ENCODE data around the gene PPM1H.
"Not testable (repeated sequence)": the region's sequence is repeated elsewhere in the genome, so short reads cannot be mapped to it uniquely, and the experiment has no call there.

Gene PPM1H

GRCh38 chr12:62732861-62733427, 202.0 kb downstream of the PPM1H start:
- peak; percentile 79 for DNase-seq (ENCODE audit: low spot score)

GRCh38 chr12:62731055-62731820, 203.7 kb downstream of the PPM1H start:
- peak; percentile 43 for DNase-seq (ENCODE audit: low spot score)

DNA sequence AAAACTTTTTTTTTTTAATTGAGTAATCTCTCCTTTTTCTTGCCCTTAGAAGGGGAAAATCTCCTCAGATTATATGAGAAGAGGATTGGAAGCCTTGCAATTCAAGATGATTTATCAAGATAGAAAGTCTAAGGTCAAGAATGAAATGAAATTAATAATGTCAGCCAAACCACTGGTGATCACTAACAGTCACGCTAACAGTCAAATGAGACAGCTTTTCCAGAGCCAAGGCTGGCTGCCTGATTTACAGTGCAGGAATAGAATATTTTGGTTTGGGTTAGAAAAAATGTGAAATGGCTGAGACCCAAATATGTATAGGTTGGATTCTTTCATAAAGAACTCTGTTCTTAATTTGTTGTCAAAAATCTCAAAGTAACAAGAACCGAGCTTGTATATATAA, 204.3 kb downstream of the PPM1H start:
- DNase-seq (ENCODE audit: low spot score) = no peak

- not testable (repeated sequence) for DNase-seq (ENCODE audit: low spot score)
These were observed 205.1 kb downstream of the PPM1H start for GRCh38 chr12:62729579-62730544.

- no peak for DNase-seq (ENCODE audit: low spot score)
These were observed 206.2 kb downstream of the PPM1H start for GRCh38 chr12:62728741-62729140.

DNA sequence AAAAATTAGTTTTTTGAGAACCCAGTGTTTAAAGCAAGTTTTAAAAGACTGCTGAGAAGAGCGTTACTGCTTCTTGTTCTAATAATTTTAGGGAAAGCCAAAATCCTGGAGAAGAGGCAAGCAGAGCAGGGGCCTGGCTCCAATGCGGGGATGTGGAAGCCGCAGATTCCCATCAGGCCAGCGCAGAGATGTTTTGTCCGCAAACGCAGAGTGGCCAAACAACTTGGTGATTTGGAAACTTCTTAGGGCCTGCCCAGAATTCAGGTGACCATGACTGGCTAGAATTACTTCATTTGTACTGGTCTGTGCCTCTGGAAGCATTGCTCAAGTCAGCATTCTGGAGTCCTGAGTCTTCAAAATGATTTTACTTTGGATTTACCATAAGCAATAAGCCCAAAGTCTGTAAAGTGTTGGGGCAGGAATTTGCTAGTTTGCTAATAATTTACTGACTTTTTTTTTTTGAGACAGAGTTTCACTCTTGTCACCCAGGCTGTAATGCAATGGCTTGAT, 208.4 kb downstream of the PPM1H start:
- DNase-seq (ENCODE audit: low spot score) = no peak

GRCh38 chr12:62725781-62726180, 209.2 kb downstream of the PPM1H start:
- no peak for DNase-seq (ENCODE audit: low spot score)

DNA sequence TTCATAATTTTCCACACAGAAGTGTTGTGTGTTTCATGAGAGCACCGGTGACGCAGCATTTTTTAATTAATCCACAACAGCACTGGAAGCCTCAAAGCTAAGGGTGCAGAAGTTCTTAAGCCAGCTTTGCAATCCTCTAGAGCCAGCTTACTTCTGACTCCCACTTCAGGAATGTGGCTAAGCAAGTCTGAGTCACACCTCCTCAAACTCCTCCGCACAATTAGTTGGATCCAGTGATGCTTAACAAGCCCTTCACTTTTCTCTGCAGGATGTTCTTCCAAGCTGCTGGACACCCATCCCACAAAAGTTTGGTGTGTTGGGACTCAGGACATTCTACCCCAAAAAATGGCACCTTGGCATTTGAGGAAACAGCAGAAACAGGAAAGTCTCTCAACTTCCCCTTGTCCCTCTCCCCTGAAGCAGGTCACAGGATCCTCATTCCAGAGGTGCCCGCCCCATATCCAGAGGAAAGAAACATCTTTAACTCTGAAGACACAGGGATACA, 210.0 kb downstream of the PPM1H start:
- DNase-seq (ENCODE audit: low spot score) = peak; percentile 100

DNA sequence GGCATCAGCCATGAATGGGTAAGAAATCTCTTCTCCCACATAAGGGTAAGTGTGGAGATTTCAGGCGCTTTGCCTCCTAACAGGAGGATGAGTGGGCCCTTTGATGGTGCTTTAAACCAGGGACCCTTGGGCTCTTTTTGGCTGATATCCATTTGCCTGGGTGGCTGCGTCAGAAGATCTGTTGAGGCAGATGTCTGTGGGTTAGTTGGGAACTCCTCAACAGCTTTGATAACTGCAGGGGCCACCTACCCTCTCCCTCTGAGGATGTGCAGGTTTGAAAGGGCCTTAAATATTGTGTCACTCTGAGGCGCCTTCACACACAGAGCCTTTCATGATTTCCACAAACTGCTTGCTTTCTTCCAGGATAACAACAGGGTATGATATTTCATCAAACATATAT, 210.7 kb downstream of the PPM1H start:
- DNase-seq (ENCODE audit: low spot score) = no peak

DNA sequence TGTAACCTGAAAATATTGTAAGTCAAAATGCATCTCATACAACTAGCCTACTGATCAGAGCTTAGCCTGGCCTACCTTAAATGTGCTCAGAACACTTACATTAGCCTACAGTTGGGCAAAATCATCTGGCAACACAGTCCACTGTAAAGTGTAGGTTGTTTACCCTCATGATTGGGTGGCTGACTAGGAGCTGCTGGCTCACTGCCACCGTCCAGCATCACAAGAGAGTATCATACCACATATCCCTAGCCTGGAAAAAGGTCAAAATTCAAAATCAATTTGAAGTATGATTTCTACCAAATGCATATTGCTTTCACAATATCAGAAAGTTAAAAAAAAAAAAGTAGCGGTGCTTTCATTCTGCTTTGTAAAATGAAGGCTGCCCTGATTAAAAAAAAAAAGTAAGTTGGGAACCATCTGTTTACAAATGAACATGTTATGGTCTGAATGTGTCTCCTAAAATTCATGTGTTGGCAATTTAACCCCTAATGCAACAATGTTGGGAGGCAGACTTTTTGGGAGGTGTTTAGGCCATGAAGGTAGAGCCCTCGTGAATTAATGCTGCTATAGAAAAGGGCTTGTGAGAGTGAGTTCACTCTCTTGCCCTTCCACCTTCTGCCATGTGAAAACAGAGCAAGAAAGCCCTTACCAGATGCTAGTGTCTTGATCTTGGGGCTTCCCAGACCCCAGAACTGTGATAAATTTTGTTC, 211.8 kb downstream of the PPM1H start:
- no peak for DNase-seq (ENCODE audit: low spot score)

DNA sequence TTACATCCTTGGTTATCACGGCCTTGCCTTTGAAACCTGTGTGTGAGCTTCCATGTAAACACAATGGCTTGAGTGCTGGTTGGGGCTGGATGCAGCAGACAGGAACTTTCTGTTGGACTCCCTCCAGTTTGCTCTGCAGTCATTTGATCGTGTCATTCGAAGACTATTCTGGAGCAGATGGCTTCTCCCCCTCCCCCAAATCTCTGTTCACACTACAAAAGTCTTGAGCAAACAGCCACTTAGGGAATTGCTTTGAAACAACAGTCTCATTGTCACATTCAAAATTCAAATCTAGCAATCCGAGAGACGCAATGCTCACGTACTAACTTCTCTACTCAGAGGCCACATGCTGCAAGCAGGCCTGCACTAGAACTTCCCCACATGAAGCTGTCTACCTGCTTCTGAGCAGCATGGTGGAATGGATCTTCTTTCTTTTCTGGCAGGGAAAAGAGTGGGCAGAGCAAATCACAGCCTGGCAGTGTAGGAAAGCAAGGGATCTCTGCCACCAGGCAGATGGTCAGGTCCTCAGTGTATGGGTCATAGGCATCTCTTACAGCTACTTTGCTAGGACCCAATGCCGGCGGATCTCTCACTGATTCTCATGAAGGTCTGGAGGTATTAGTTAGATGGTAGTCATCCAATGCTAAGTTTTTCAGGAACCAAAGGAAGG, 214.2 kb downstream of the PPM1H start:
- DNase-seq (ENCODE audit: low spot score) = no peak

DNA sequence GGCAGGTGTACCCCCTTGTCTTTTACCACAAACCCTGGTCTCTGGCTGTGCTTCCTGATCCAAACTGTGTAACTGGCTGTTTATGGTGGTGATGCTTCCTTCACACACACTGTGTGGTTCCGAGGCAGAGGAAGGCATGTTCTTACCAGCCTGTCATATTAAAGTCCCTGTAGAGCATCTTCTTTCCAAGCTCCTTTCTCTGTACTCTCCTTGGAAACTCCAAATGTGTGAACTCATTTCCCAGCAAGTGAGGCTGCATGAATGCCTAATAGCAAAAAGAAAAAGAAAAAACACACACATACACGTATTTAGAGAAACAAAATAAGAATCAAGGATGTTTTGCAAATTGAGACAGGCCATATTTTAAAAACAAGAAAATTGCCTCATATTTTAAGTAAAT, 214.9 kb downstream of the PPM1H start:
- no peak for DNase-seq (ENCODE audit: low spot score)

GRCh38 chr12:62718762-62719426, 216.1 kb downstream of the PPM1H start:
- DNase-seq (ENCODE audit: low spot score) = no peak

- DNase-seq (ENCODE audit: low spot score) = no peak
These were observed 217.3 kb downstream of the PPM1H start for GRCh38 chr12:62717643-62718042.

- no peak for DNase-seq (ENCODE audit: low spot score)
These were observed 218.0 kb downstream of the PPM1H start for GRCh38 chr12:62716866-62717525.

- DNase-seq (ENCODE audit: low spot score) = no peak
These were observed 218.9 kb downstream of the PPM1H start for GRCh38 chr12:62716037-62716436.

DNA sequence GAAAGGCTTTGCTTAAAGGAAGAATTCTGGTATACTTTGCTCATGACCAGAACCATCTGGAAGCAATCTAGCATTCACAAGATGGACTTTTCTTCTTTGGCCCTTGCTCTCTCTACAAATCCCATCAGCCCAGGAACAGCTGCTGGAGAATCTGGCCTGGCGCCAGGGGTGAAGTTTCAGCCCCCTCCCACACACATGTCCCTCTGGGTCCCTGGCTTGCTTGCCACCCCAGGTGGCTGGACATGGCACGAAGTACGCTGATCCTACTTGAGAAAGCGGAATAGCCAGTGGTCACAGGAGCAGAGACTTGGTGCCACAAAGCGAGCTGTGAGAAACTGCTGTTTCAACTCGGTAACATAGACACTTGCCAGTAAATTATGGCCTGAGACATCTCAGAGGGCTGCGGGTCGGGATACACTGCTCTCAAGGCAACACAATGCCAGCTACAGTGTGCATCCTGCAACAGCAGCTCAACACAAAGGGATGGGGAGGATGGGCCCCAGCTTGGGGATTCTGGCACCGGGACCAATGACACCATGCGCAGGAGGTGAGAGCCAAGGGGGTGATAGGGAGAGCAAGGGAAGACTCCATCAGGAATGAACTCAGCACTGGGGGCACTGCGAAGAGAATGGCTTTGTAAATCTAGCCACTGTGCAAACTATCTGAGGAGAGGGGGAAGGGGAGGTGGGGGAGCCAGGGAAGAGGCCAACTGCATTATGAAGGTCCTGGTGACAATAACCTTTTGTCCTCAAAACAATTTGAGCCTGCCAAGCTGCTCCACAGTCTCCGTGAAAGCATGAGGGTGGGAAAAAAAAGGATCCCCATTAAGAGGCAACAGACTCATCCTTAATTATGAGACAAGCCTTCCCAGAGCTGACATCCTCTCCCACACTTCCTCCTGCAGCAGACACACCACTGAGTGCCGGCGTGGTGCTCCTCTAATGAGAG, 219.9 kb downstream of the PPM1H start:
- no peak for DNase-seq (ENCODE audit: low spot score)

GRCh38 chr12:62714181-62714773, 220.7 kb downstream of the PPM1H start:
- DNase-seq (ENCODE audit: low spot score) = no peak
